ENCODE data around the gene RBP3. TPM values are rescaled to one million over a fixed set of nuclear protein-coding genes. Genes with fewer than 3 reads are reported as not detected.

RBP3 gene
- not detected for total RNA-seq
- long read RNA-seq = 0 reads

DNA sequence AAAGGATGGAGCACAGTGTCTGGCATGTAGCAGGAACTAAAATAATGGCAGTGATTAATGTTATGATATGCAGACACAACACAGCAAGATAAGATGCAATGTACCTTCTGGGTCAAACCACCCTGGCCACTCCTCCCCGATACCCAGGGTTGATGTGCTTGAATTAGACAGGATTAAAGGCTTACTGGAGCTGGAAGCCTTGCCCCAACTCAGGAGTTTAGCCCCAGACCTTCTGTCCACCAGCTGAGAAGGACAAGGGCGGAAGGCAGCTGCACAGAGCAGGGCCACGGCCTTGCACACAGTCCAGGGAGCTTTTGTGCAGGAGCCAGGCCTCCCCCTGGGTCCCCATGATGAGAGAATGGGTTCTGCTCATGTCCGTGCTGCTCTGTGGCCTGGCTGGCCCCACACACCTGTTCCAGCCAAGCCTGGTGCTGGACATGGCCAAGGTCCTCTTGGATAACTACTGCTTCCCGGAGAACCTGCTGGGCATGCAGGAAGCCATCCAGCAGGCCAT is at the start of gene RBP3:
RBP3 (plus strand) TSS at position 226 of the 514 bp plus-strand sequence; CDS start at position 348, 122 bp downstream.
- DNase-seq (no peak), ATAC-seq (no peak)
- intact Hi-C loops (cut with DNase I) = no loop called here

GRCh38 chr10:47298715-47299114 is 49.4 kb upstream of the RBP3 start:
- intact Hi-C loops (cut with DNase I) = no loop called here
- DNase-seq (no peak), ATAC-seq (no peak)

- intact Hi-C loops (cut with DNase I) = no loop called here
- no peak for DNase-seq
- peak; percentile 29 to 41 for ATAC-seq
Observed at GRCh38 chr10:47299611-47300428, 48.3 kb upstream of the RBP3 start, which contains the start of gene GDF10. TSS of gene GDF10 (plus strand) at chr10:47300197. CDS start at chr10:47300652, 455 bp downstream.

DNA sequence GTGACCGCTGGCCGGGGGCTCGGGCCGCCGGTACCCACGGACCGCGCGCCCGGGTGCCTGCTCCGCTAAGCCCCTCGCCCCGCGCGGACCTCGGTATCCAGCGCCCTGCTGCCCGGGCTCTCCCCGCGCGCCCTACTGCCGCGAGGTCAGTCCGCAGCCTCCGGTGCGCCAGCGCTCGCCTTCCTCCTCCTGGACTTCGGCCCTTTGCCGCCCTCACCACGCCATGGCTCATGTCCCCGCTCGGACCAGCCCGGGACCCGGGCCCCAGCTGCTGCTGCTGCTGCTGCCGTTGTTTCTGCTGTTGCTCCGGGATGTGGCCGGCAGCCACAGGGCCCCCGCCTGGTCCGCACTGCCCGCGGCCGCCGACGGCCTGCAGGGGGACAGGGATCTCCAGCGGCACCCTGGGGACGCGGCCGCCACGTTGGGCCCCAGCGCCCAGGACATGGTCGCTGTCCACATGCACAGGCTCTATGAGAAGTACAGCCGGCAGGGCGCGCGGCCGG is 47.7 kb upstream of the RBP3 start:
- ATAC-seq (peak; percentile 44 to 60), DNase-seq (no peak)
- intact Hi-C loops (cut with DNase I) = no loop called here

GRCh38 chr10:47301833-47302232 is 46.3 kb upstream of the RBP3 start:
- intact Hi-C loops (cut with DNase I) = no loop called here
- DNase-seq (no peak), ATAC-seq (no peak)

DNA sequence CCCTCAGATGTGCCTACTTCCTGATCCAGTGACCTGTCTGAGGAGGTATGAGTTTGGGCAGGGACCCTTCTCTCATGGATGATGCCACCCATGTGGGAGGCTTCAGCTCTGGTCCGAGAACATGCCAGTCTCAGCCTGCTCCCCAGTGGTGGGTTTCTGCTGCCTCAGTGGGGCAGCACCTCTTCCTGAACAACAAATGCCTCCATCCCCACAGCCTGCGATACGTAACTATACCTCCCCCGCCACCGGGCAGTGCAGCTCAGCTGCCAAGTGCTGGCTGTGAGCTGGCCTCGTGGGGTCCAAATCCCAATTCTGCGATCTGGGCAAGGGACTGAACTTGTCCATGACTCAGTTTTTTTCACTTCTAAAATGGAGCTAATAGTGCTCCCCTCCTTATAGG is 45.1 kb upstream of the RBP3 start:
- ATAC-seq (no peak), DNase-seq (no peak)
- intact Hi-C loops (cut with DNase I) = no loop called here

- DNase-seq (no peak), ATAC-seq (no peak)
- intact Hi-C loops (cut with DNase I) = no loop called here
Observed at GRCh38 chr10:47303866-47304265, 44.3 kb upstream of the RBP3 start.

DNA sequence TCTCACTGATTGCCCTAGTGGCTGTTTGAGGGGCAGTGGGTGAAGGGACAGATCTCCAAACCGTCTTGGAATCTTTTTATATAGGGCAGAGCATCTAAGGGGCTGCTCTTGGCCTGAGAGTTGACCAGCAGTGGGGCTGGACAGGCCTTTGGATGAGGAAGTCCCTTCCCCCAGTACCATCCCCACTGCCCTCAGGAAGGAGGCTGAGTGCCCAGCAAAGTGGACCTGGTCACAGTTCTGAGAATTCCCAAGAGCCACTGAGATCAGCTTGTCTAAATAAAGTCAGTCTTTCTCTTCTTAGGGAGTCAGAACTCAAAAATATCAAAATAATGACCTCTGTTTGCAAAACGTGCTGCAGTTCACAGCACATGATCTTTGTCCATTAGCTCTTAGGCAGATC is 42.6 kb upstream of the RBP3 start:
- intact Hi-C loops (cut with DNase I) = no loop called here
- DNase-seq = no peak
- no peak for ATAC-seq

DNA sequence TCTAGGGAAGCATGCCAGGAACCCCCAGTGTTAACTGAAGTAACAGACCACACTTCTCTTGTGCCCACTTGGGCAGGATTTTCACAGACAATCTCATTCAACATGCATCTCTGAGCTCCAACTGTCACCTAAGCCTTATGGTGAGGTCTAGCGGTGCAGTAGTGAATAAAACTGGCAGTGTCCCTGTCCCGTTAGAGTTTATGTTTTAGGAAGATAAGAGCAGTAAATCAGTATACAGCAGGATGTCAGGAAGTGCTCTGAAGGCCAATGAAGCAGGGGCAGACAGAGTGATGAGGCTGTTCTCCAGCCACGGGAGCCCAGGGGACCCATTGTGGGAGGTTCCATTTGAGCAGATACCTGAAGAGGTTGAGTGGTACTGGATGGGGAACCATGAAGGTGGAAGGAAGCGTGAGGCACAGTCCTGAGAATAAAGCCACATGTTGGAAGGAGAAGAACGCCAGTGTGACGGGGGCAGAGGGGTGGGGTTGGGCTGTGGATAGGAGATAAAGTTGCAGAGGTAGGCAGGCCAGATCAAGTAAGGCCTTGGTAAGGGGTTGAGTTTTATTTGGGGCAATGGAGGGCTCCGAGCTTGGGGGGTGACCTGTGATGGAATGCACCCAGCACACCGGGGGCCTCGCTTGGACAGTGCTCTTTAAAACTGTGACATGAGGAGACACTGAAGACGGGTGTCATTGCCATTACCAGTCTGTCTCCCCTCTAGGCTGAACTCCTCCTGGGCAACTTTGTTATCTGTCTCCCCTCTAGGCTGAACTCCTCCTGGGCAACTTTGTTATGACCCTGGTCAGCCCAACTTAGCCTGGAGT is 41.6 kb upstream of the RBP3 start:
- ATAC-seq = no peak
- intact Hi-C loops (cut with DNase I) = no loop called here
- no peak for DNase-seq

GRCh38 chr10:47307381-47307780 is 40.8 kb upstream of the RBP3 start:
- no peak for ATAC-seq
- no peak for DNase-seq
- intact Hi-C loops (cut with DNase I) = no loop called here

DNA sequence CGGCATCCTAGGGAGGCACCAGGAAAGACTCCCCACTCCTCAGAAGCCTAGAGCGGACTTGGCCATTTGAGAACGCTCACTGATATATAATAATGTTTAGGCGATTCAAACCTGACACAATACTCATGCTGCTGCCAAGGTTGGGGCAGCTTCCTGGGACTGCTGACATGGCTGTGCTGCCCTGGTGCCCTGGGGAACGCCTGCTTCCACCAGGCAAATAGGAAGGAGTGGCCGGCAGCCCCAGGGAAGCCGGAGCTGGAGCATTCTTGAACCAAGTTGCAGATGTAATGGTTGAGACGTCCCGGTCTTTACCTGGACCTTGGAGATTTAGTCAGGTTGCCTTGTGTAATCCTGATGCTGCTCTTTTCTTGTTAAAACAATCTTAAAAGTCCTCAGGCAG is 39.4 kb upstream of the RBP3 start:
- ATAC-seq (no peak), DNase-seq (no peak)
- intact Hi-C loops (cut with DNase I) = no loop called here

- DNase-seq = no peak
- no peak for ATAC-seq
- intact Hi-C loops (cut with DNase I) = loop anchor here (5.0 kb wide), 2 partner anchors 262 to 282 kb away; no protein-coding TSS in a partner anchor
Observed at GRCh38 chr10:47309408-47310089, 38.6 kb upstream of the RBP3 start.

DNA sequence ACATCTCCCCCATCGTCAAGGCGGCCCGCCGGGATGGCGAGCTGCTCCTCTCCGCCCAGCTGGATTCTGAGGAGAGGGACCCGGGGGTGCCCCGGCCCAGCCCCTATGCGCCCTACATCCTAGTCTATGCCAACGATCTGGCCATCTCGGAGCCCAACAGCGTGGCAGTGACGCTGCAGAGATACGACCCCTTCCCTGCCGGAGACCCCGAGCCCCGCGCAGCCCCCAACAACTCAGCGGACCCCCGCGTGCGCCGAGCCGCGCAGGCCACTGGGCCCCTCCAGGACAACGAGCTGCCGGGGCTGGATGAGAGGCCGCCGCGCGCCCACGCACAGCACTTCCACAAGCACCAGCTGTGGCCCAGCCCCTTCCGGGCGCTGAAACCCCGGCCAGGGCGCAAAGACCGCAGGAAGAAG is 38.1 kb upstream of the RBP3 start:
- intact Hi-C loops (cut with DNase I) = loop anchor here (5.0 kb wide), 2 partner anchors 263 to 283 kb away; no protein-coding TSS in a partner anchor
- DNase-seq = no peak
- ATAC-seq = no peak

DNA sequence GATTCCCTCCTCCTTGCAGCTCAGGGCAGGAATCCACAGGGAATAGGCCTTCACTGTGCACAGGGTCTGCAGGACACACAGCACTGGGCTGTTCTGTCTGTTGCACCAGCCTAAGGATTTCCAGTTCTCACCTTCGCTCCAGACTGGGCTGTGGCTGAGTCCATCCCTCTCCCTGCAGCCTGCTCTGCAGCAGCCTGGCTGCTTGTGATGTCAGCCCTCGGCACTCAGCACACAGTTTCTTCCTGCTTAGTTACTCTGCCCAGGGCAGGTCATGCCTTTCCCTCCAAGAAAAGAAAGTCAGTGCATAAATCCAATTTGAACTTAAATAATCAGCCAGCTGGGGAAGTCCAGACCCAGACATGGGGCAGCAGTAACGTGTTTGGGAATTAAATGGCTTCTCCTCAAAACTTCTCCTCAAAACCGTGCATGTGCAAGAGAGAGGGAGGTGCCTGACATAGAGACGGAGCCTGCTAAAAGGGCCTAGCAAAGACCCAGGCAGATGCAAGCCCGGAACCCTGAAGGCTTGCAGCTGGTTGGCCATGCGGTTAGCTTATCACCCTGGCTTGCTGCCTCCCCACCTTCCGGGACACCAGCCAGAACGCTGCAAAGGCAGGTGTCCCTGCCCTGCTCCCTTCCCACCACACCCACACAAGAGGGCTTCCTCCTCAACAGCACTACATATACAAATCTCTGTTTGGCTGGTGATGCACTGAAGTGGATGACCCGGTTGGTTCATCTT is 36.8 kb upstream of the RBP3 start:
- DNase-seq = no peak
- peak; percentile 33 to 52 for ATAC-seq

DNA sequence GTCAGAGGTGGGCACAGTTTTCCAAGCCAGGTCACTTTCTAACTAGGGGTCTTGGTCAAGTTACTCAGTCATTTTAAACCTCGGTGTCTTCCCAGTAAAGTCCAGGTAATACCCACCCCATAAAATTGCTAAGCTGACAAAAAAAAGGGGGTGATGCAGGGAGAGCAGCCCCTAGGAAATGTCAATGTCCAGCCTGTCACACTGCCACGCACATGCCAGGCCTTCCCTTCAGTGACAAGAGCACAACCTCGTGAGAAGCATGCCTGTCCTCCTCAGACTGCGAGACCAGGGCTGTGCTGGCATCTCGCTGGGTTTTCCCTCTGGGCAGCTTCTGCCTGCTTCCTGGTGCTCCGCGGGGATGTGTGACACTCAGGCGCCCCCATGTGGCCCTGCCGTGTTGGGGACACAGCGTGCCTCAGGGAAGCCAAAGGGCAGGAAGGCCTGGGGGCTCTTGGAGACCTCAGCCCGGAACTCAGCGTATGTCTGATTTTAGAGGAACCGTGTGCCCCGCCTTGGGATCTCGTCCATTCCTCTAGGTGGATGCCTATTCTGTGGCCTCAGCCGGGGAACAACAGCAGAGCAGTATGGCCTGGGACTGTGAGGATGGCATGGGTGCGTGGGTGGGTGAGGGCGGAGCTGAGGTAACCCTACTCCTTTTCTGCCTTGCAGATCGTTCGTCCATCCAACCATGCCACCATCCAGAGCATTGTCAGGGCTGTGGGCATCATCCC is 36.1 kb upstream of the RBP3 start:
- DNase-seq (peak; percentile 87), ATAC-seq (peak; percentile 93 to 95)
- intact Hi-C loops (cut with DNase I) = loop anchor here (2.0 to 5.0 kb wide), 3 partner anchors 265 to 285 kb away; no protein-coding TSS in a partner anchor

More for the DNA sequence above, 36.8 kb upstream of the RBP3 start:
- intact Hi-C loops (cut with DNase I) = loop anchor here (5.0 kb wide), 2 partner anchors 264 to 284 kb away; no protein-coding TSS in a partner anchor

- DNase-seq (no peak), ATAC-seq (no peak)
- intact Hi-C loops (cut with DNase I) = loop anchor here (2.0 to 5.0 kb wide), 3 partner anchors 265 to 285 kb away; no protein-coding TSS in a partner anchor
Observed at GRCh38 chr10:47312663-47312995, 35.5 kb upstream of the RBP3 start.

DNA sequence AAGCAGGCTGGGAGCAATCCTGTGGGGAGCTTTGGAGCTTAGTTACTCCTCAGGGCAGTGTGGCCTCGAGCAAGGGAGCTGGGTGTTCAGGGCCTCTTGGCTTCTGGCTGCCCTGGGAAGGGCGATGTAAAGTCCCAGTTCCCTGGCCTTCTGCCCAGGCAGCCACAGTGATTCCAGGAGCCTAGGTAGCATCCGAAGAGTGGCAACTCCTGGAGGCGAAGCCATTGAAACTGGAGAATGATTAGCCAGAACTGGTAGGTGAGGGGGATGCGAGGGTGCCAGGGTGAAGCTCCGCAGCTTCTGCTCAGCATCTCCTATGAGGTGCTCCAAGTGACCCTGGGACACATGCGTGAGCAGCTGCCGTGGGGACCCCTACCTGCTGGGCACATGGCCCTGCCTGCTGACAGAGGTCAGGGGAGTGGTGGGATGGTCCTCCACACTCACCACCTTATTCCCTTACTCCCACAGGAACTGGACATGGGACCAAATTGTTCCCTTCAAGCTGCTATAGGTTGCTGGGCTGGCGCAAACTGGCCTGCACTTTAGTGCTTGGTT is 33.7 kb upstream of the RBP3 start:
- DNase-seq (no peak), ATAC-seq (no peak)
- intact Hi-C loops (cut with DNase I) = loop anchor here (5.0 kb wide), 2 partner anchors 267 to 287 kb away; no protein-coding TSS in a partner anchor
